HFFc6 (cell line): ENCODE data around the gene PPRC1. TPM values are rescaled to one million over a fixed set of nuclear protein-coding genes. Genes with fewer than 3 reads are reported as not detected.

Source experiments
- DNase-seq: peaks from one replicate; pipeline ENCODE4 v3.0.0-alpha.2; 2018
- H3K27ac Mint-ChIP-seq: 2 replicates; pipeline ENCODE4 v1.8.0; 2020; ENCODE audit warnings: mild to moderate bottlenecking, mixed read lengths
- H3K27me3 Mint-ChIP-seq: 2 replicates; pipeline ENCODE4 v1.8.0; 2021; ENCODE audit warnings: mild to moderate bottlenecking, moderate library complexity, mixed read lengths; ENCODE audit not compliant: insufficient read depth
- H3K36me3 Mint-ChIP-seq: 2 replicates; pipeline ENCODE4 v1.8.0; 2021; ENCODE audit warnings: low read depth, mixed read lengths
- H3K4me1 Mint-ChIP-seq: 2 replicates; pipeline ENCODE4 v1.8.0; 2020; ENCODE audit warnings: low read depth, mixed read lengths
- H3K4me3 Mint-ChIP-seq: 2 replicates; pipeline ENCODE4 v1.8.0; 2020; ENCODE audit warnings: mild to moderate bottlenecking, moderate library complexity, mixed read lengths
- H3K9me3 Mint-ChIP-seq: 2 replicates; pipeline ENCODE4 v1.8.0; 2020; ENCODE audit warnings: mild to moderate bottlenecking, mixed read lengths
- CTCF ChIP-seq: fragments of 200-600 bp; sonication (generic); IDR thresholded peaks from 2 replicates; pipeline ENCODE4 v1.5.0; 2021; ENCODE audit warnings: antibody characterized with exemption, mild to moderate bottlenecking
- total RNA-seq, 6 experiments: library from RNA; stranded (reverse); fragmentation: NEBNext Ultra II Directional; extraction: Animal tissue kit (Norgen Biotek cat#: 25700); gene quantifications; 2 replicates in 1 of 6; 3 replicates in 5 of 6; pipeline ENCODE4 v1.2.3, GENCODE V29; 2021

The PPRC1 gene
- total RNA-seq, 6 experiments from 2014 or later = 49.4 to 56.6 (median 53.8) TPM

DNA sequence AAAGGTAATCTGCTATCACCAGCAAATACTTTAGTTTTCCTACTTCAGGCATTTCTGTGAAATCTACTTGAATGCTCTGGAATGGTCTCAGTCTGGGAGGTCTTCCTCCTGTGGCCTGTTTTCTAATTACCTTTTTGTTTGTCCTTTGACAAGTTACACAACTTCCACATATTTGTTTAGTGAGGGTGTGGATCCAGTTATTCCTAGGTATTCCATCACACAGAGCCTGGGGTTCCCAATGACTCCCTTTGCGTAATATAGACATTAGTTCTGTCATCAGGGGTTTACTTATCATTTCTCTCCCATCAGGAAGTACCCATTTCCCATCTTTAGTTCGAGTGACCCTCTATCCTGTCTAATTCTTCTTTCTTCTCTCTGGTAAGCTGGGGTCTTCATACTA, 65.2 kb downstream of the PPRC1 start:
- Mint-ChIP-seq H3K9me3 (no peaks in the 10 kb centered on the region), H3K4me1 (no peaks in the 10 kb centered on the region), H3K36me3 (no peaks in the 10 kb centered on the region), H3K27me3 (peaks cover 31% of the 10 kb centered on the region), H3K4me3 (no peak overlapping the region), H3K27ac (no peak overlapping the region)
- DNase-seq = no peak
- TF ChIP-seq CTCF = no peak

Other genes with a start within 250 kb of the PPRC1 start
- gene ARMH3, start 76.9 kb upstream of the PPRC1 start, total RNA-seq = 10 to 100 TPM; 18.0 to 21.7 (median 18.8) TPM
- 10 to 100 TPM; 22.0 to 29.4 (median 24.0) TPM for gene HPS6, start 67.7 kb upstream of the PPRC1 start, total RNA-seq
- 10 to 100 TPM; 51.6 to 64.8 (median 59.3) TPM for gene LDB1, start 12.7 kb upstream of the PPRC1 start, total RNA-seq
- 10 to 100 TPM; 47.6 to 62.2 (median 58.4) TPM for gene NOLC1, start 19.3 kb downstream of the PPRC1 start, total RNA-seq
- gene ELOVL3, start 93.3 kb downstream of the PPRC1 start, total RNA-seq = under 1 TPM in 4 of 6 experiments, not detected in 2; 0.11 to 0.21 (median 0.16) TPM
- under 1 TPM in 1 of 6 experiments, not detected in 5; 0.14 TPM for gene PITX3, start 108.5 kb downstream of the PPRC1 start, total RNA-seq
- gene GBF1, start 112.5 kb downstream of the PPRC1 start, total RNA-seq = 10 to 100 TPM; 67.2 to 83.6 (median 74.2) TPM